Activated CD4-positive, alpha-beta T cell treated with anti-CD3 and anti-CD28 coated beads, Interleukin-2, Interleukin-4, amounts not matched to agents 100 ng/mL and 50 ng/mL, durations not matched to agents 16 hours and 8 hours (primary cell): ENCODE data around the gene WRNIP1.
"Not testable (repeated sequence)": the region's sequence is repeated elsewhere in the genome, so short reads cannot be mapped to it uniquely, and the experiment has no call there.

ENCODE experiments used
- DNase-seq: peaks from one replicate; pipeline ENCODE4 v3.0.0-alpha.2; 2020; ENCODE audit warnings: low spot score

The WRNIP1 gene

GRCh38 chr6:2741756-2742155, 23.4 kb upstream of the WRNIP1 start:
- DNase-seq = no peak

- no peak for DNase-seq
Observed at GRCh38 chr6:2743280-2744208, 21.6 kb upstream of the WRNIP1 start.

- DNase-seq = no peak
Observed at GRCh38 chr6:2744209-2744771, 20.9 kb upstream of the WRNIP1 start.

- no peak for DNase-seq
Observed at GRCh38 chr6:2744778-2745177, 20.4 kb upstream of the WRNIP1 start.

- no peak for DNase-seq
Observed at GRCh38 chr6:2745246-2745645, 19.9 kb upstream of the WRNIP1 start.

- no peak for DNase-seq
Observed at GRCh38 chr6:2746557-2747061, 18.6 kb upstream of the WRNIP1 start.

- DNase-seq = no peak
Observed at GRCh38 chr6:2748183-2748582, 17.0 kb upstream of the WRNIP1 start.

- peak; percentile 65 for DNase-seq
Observed at GRCh38 chr6:2749969-2750600, 15.1 kb upstream of the WRNIP1 start.

GRCh38 chr6:2750832-2751231, 14.4 kb upstream of the WRNIP1 start, which contains the start of gene MYLK4:
TSS of gene MYLK4 (minus strand) at chr6:2750922. CDS start at chr6:2749294, 1,628 bp downstream.
- DNase-seq = no peak

- DNase-seq = no peak
Observed at GRCh38 chr6:2751871-2752270, 13.3 kb upstream of the WRNIP1 start.

GRCh38 chr6:2752477-2753109, 12.6 kb upstream of the WRNIP1 start:
- DNase-seq = no peak

GRCh38 chr6:2753110-2753489, 12.1 kb upstream of the WRNIP1 start:
- no peak for DNase-seq

- no peak for DNase-seq
Observed at GRCh38 chr6:2753743-2754142, 11.4 kb upstream of the WRNIP1 start.

GRCh38 chr6:2754393-2754792, 10.8 kb upstream of the WRNIP1 start:
- no peak for DNase-seq

- DNase-seq = no peak
Observed at GRCh38 chr6:2754911-2755310, 10.3 kb upstream of the WRNIP1 start.

- DNase-seq = no peak
Observed at GRCh38 chr6:2755456-2755855, 9.7 kb upstream of the WRNIP1 start.

GRCh38 chr6:2756241-2756640, 9.0 kb upstream of the WRNIP1 start:
- DNase-seq = no peak

- no peak for DNase-seq
Observed at GRCh38 chr6:2756687-2757224, 8.4 kb upstream of the WRNIP1 start.

- DNase-seq = no peak
Observed at GRCh38 chr6:2758980-2759379, 6.2 kb upstream of the WRNIP1 start.

GRCh38 chr6:2760882-2761842, 4.0 kb upstream of the WRNIP1 start:
- DNase-seq = peak; percentile 44

GRCh38 chr6:2762868-2763267, 2.3 kb upstream of the WRNIP1 start:
- DNase-seq = not testable (repeated sequence)
